ENCODE results near the gene CD109.

CD109 gene

GRCh38 chr6:73657201-73657600 is 38.8 kb upstream of the CD109 start:
- no peak for TF ChIP-seq FOXP2 (optimal IDR thresholded peaks at IDR 0.05; ENCODE audit: control extremely low read depth, extremely low read length, insufficient read depth)
- TF ChIP-seq POLR2AphosphoS5 (IDR thresholded peaks at IDR 0.05; ENCODE audit: borderline replicate concordance, low read depth, low read length), result no peak
- TF ChIP-seq EZH2 (IDR thresholded peaks at IDR 0.05), result no peak
- no peaks in the 10 kb centered on the region for H3K9me3 ChIP-seq (ENCODE audit: low read depth, low read length)
- H3K9ac ChIP-seq (ENCODE audit: insufficient read length), result no peak overlapping the region
- no peak overlapping the region for H3K27ac ChIP-seq
- no peaks in the 10 kb centered on the region for H3K36me3 ChIP-seq (ENCODE audit: insufficient read depth, low read length)
- no peak for DNase-seq (ENCODE audit: low read depth, low spot score)
- H3K4me3 ChIP-seq, result no peak overlapping the region

GRCh38 chr6:73664701-73665100 is 31.3 kb upstream of the CD109 start:
- H3K9ac ChIP-seq (ENCODE audit: insufficient read length), result no peak overlapping the region
- TF ChIP-seq FOXP2 (optimal IDR thresholded peaks at IDR 0.05; ENCODE audit: control extremely low read depth, extremely low read length, insufficient read depth) (no peak), POLR2AphosphoS5 (IDR thresholded peaks at IDR 0.05; ENCODE audit: borderline replicate concordance, low read depth, low read length) (no peak), EZH2 (IDR thresholded peaks at IDR 0.05) (no peak)
- no peak overlapping the region for H3K27ac ChIP-seq
- H3K36me3 ChIP-seq (ENCODE audit: insufficient read depth, low read length), result no peaks in the 10 kb centered on the region
- DNase-seq (ENCODE audit: low read depth, low spot score), result no peak
- H3K4me3 ChIP-seq, result no peak overlapping the region
- no peaks in the 10 kb centered on the region for H3K9me3 ChIP-seq (ENCODE audit: low read depth, low read length)

- Histone ChIP-seq H3K4me3 (no peak overlapping the region), H3K36me3 (ENCODE audit: insufficient read depth, low read length) (no peaks in the 10 kb centered on the region), H3K9ac (ENCODE audit: insufficient read length) (no peak overlapping the region), H3K9me3 (ENCODE audit: low read depth, low read length) (no peaks in the 10 kb centered on the region), H3K27ac (no peak overlapping the region)
- DNase-seq (ENCODE audit: low read depth, low spot score), result no peak
- TF ChIP-seq FOXP2 (optimal IDR thresholded peaks at IDR 0.05; ENCODE audit: control extremely low read depth, extremely low read length, insufficient read depth) (no peak), POLR2AphosphoS5 (IDR thresholded peaks at IDR 0.05; ENCODE audit: borderline replicate concordance, low read depth, low read length) (no peak), EZH2 (IDR thresholded peaks at IDR 0.05) (no peak)
These were observed 30.2 kb upstream of the CD109 start for GRCh38 chr6:73665686-73666319.

GRCh38 chr6:73666393-73666792 is 29.6 kb upstream of the CD109 start:
- Histone ChIP-seq H3K4me3 (no peak overlapping the region), H3K9ac (ENCODE audit: insufficient read length) (no peak overlapping the region), H3K36me3 (ENCODE audit: insufficient read depth, low read length) (no peaks in the 10 kb centered on the region), H3K27ac (no peak overlapping the region), H3K9me3 (ENCODE audit: low read depth, low read length) (no peaks in the 10 kb centered on the region)
- TF ChIP-seq EZH2 (IDR thresholded peaks at IDR 0.05), result no peak
- no peak for TF ChIP-seq POLR2AphosphoS5 (IDR thresholded peaks at IDR 0.05; ENCODE audit: borderline replicate concordance, low read depth, low read length)
- no peak for TF ChIP-seq FOXP2 (optimal IDR thresholded peaks at IDR 0.05; ENCODE audit: control extremely low read depth, extremely low read length, insufficient read depth)
- DNase-seq (ENCODE audit: low read depth, low spot score), result no peak

GRCh38 chr6:73667798-73668197 is 28.2 kb upstream of the CD109 start:
- TF ChIP-seq EZH2 (IDR thresholded peaks at IDR 0.05) (no peak), FOXP2 (optimal IDR thresholded peaks at IDR 0.05; ENCODE audit: control extremely low read depth, extremely low read length, insufficient read depth) (no peak), POLR2AphosphoS5 (IDR thresholded peaks at IDR 0.05; ENCODE audit: borderline replicate concordance, low read depth, low read length) (no peak)
- Histone ChIP-seq H3K36me3 (ENCODE audit: insufficient read depth, low read length) (no peaks in the 10 kb centered on the region), H3K9me3 (ENCODE audit: low read depth, low read length) (no peaks in the 10 kb centered on the region), H3K9ac (ENCODE audit: insufficient read length) (no peak overlapping the region), H3K27ac (no peak overlapping the region), H3K4me3 (no peak overlapping the region)
- no peak for DNase-seq (ENCODE audit: low read depth, low spot score)

- no peak for DNase-seq (ENCODE audit: low read depth, low spot score)
- Histone ChIP-seq H3K27ac (no peak overlapping the region), H3K4me3 (no peak overlapping the region), H3K9me3 (ENCODE audit: low read depth, low read length) (no peaks in the 10 kb centered on the region), H3K9ac (ENCODE audit: insufficient read length) (no peak overlapping the region), H3K36me3 (ENCODE audit: insufficient read depth, low read length) (no peaks in the 10 kb centered on the region)
- TF ChIP-seq EZH2 (IDR thresholded peaks at IDR 0.05), result no peak
- TF ChIP-seq FOXP2 (optimal IDR thresholded peaks at IDR 0.05; ENCODE audit: control extremely low read depth, extremely low read length, insufficient read depth), result no peak
- TF ChIP-seq POLR2AphosphoS5 (IDR thresholded peaks at IDR 0.05; ENCODE audit: borderline replicate concordance, low read depth, low read length), result no peak
These were observed 27.0 kb upstream of the CD109 start for GRCh38 chr6:73669005-73669404.

GRCh38 chr6:73671911-73672685 is 23.9 kb upstream of the CD109 start:
- Histone ChIP-seq H3K36me3 (ENCODE audit: insufficient read depth, low read length) (no peaks in the 10 kb centered on the region), H3K9me3 (ENCODE audit: low read depth, low read length) (no peaks in the 10 kb centered on the region), H3K27ac (no peak overlapping the region), H3K4me3 (no peak overlapping the region), H3K9ac (ENCODE audit: insufficient read length) (no peak overlapping the region)
- no peak for DNase-seq (ENCODE audit: low read depth, low spot score)
- TF ChIP-seq POLR2AphosphoS5 (IDR thresholded peaks at IDR 0.05; ENCODE audit: borderline replicate concordance, low read depth, low read length), result no peak
- no peak for TF ChIP-seq FOXP2 (optimal IDR thresholded peaks at IDR 0.05; ENCODE audit: control extremely low read depth, extremely low read length, insufficient read depth)
- no peak for TF ChIP-seq EZH2 (IDR thresholded peaks at IDR 0.05)

- TF ChIP-seq FOXP2 (optimal IDR thresholded peaks at IDR 0.05; ENCODE audit: control extremely low read depth, extremely low read length, insufficient read depth) (no peak), POLR2AphosphoS5 (IDR thresholded peaks at IDR 0.05; ENCODE audit: borderline replicate concordance, low read depth, low read length) (no peak), EZH2 (IDR thresholded peaks at IDR 0.05) (no peak)
- Histone ChIP-seq H3K9me3 (ENCODE audit: low read depth, low read length) (no peaks in the 10 kb centered on the region), H3K9ac (ENCODE audit: insufficient read length) (no peak overlapping the region), H3K4me3 (no peak overlapping the region), H3K27ac (no peak overlapping the region), H3K36me3 (ENCODE audit: insufficient read depth, low read length) (no peaks in the 10 kb centered on the region)
- peak; percentile 34 for DNase-seq (ENCODE audit: low read depth, low spot score)
These were observed 20.4 kb upstream of the CD109 start for GRCh38 chr6:73675466-73676098.

Measured in SK-N-MC (cell line).